Measurements from ENCODE around the gene WIPF1. TPM values are rescaled to one million over a fixed set of nuclear protein-coding genes. Genes with fewer than 3 reads are reported as not detected.

Gene WIPF1
- total RNA-seq, 2 donors from 2014 or later: 6.7 to 21.4 TPM

DNA sequence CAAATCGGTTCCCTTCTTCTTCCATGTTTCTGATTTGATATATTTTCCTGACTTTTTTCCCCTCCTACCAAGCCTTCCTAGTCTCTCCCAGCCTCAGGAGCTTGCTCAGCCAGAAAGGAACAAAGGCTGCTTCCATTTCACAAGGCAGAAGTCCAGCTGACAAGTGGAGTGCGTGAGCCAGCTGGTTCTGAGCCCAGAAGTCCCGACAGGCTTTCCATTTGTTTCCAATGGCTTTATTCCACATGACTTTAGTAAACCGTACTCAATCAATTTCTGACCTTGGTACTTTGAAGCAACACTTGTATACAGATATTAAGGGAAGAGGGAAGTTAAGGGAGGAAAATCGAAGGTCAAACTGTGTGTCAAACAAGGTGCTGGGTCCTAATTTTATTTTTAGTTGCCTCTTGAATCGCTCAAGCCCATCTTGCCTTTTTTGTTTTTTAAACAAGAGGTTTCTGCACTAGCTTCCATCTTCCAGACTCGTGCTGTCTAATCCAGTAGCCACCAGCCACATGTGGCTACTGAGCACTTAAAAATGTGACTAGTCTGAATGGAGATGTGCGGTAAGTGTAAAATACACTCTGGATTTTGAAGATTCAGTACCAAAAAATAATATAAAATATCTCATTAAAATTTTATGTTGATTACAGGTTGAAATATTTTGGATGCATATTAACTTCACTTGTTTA, 36.2 kb downstream of the WIPF1 start:
- Histone ChIP-seq H3K27me3 (no peaks in the 10 kb centered on the region), H3K27ac (no peak overlapping the region), H3K9ac (ENCODE audit: low read depth in 2 of 2, low read length in 2 of 2) (no peak overlapping the region), H3K9me3 (no peaks in the 10 kb centered on the region), H3K4me1 (no peaks in the 10 kb centered on the region), H3K36me3 (no peaks in the 10 kb centered on the region), H3K4me3 (no peak overlapping the region)
- no peak for DNase-seq
- TF ChIP-seq, protein P1, sequence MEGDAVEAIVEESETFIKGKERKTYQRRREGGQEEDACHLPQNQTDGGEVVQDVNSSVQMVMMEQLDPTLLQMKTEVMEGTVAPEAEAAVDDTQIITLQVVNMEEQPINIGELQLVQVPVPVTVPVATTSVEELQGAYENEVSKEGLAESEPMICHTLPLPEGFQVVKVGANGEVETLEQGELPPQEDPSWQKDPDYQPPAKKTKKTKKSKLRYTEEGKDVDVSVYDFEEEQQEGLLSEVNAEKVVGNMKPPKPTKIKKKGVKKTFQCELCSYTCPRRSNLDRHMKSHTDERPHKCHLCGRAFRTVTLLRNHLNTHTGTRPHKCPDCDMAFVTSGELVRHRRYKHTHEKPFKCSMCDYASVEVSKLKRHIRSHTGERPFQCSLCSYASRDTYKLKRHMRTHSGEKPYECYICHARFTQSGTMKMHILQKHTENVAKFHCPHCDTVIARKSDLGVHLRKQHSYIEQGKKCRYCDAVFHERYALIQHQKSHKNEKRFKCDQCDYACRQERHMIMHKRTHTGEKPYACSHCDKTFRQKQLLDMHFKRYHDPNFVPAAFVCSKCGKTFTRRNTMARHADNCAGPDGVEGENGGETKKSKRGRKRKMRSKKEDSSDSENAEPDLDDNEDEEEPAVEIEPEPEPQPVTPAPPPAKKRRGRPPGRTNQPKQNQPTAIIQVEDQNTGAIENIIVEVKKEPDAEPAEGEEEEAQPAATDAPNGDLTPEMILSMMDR (IDR thresholded peaks at IDR 0.05): no peak
- intact Hi-C loops (cut with DNase I): no loop called here

- no peaks in the 10 kb centered on the region for H3K9me3 ChIP-seq
- H3K4me1 ChIP-seq: no peaks in the 10 kb centered on the region
- TF ChIP-seq, protein P1 (IDR thresholded peaks at IDR 0.05): no peak
- H3K36me3 ChIP-seq: no peaks in the 10 kb centered on the region
- intact Hi-C loops (cut with DNase I): no loop called here
- no peak overlapping the region for H3K4me3 ChIP-seq
- H3K27ac ChIP-seq: no peak overlapping the region
- DNase-seq: no peak
- no peak overlapping the region for H3K9ac ChIP-seq (ENCODE audit: low read depth in 2 of 2, low read length in 2 of 2)
- H3K27me3 ChIP-seq: no peaks in the 10 kb centered on the region
Observed at GRCh38 chr2:174560737-174561136, 36.9 kb downstream of the WIPF1 start.

DNA sequence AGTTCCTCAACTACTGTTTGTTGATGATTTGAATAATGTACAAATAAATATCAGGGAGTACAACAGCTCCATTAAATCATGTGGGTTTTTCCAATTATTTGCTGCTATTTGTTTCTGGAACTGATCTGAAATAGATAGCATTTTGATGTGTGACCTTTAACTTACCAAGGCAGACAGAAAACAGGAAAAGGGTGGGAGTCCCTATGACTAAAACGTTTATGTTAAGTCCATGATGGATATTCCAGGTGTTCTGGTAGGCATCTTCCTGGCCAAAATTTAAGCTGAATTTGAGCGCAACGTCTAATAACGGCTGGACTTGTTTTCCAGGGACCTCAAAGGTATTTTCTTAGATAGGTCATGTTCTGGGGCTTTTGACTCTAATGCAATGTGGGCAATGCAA, 41.6 kb downstream of the WIPF1 start:
- no peaks in the 10 kb centered on the region for H3K36me3 ChIP-seq
- intact Hi-C loops (cut with DNase I): no loop called here
- TF ChIP-seq, protein P1 (IDR thresholded peaks at IDR 0.05): no peak

DNA sequence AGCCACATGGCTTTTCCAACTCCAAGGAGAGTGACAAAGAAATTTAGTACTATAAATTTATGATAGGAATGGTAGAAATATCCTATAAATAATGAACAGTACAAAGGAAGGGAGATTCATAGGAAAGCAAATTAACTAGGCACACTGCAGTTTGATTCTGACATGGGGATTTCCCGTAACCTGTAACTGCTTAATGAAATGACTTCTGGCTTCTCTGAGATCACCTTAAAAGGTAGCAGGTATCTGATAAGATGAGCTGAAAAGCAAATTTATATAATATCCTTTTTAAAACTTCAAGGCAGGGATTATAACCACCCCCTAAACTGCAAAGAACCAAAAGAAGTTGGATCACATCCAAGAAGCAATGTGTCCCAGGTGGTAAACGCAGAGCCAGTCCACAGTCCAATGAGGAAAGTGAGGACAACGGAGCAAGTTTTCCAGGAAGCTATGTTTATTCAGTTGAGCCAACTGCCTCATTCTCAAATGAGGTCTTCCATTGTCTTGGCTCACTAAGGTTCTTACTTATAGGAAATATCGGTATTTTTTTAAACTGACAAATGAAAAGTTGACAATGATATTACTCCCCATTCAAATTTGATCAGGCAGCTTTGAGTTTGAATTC, 43.0 kb downstream of the WIPF1 start:
- Histone ChIP-seq H3K36me3 (no peaks in the 10 kb centered on the region), H3K4me3 (no peak overlapping the region), H3K9me3 (no peaks in the 10 kb centered on the region), H3K27ac (peak overlapping the region; percentile 52), H3K9ac (ENCODE audit: low read depth in 2 of 2, low read length in 2 of 2) (no peak overlapping the region), H3K4me1 (no peaks in the 10 kb centered on the region), H3K27me3 (no peaks in the 10 kb centered on the region)
- peak; percentile 49 for DNase-seq
- intact Hi-C loops (cut with DNase I): no loop called here
- TF ChIP-seq, protein P1 (IDR thresholded peaks at IDR 0.05): no peak

More for the DNA sequence above, 41.6 kb downstream of the WIPF1 start:
- DNase-seq: no peak
- Histone ChIP-seq H3K4me3 (no peak overlapping the region), H3K27ac (no peak overlapping the region), H3K4me1 (no peaks in the 10 kb centered on the region), H3K27me3 (no peaks in the 10 kb centered on the region), H3K9me3 (no peaks in the 10 kb centered on the region), H3K9ac (ENCODE audit: low read depth in 2 of 2, low read length in 2 of 2) (no peak overlapping the region)

- H3K4me3 ChIP-seq: no peak overlapping the region
- no peaks in the 10 kb centered on the region for H3K27me3 ChIP-seq
- DNase-seq: no peak
- H3K27ac ChIP-seq: peak overlapping the region; percentile 52
- intact Hi-C loops (cut with DNase I): no loop called here
- no peaks in the 10 kb centered on the region for H3K36me3 ChIP-seq
- no peak overlapping the region for H3K9ac ChIP-seq (ENCODE audit: low read depth in 2 of 2, low read length in 2 of 2)
- no peaks in the 10 kb centered on the region for H3K9me3 ChIP-seq
- TF ChIP-seq, protein P1 (IDR thresholded peaks at IDR 0.05): no peak
- H3K4me1 ChIP-seq: no peaks in the 10 kb centered on the region
Observed at GRCh38 chr2:174553811-174554493, 43.7 kb downstream of the WIPF1 start.

All from colonic mucosa (tissue), 4 donors.